HG02588 (cell line): ENCODE measurements around the gene THEM5.

Source experiments
- ATAC-seq: cut with Tn5 transposase; IDR thresholded peaks from one replicate; pipeline ENCODE4 v1.9.1; 2021; ENCODE audit warnings: mild to moderate bottlenecking, moderate library complexity; ENCODE audit not compliant: unreplicated experiment

Gene THEM5

GRCh38 chr1:151841141-151841540 lies 12.4 kb downstream of the THEM5 start:
- ATAC-seq: no peak

- ATAC-seq: no peak
Observed at GRCh38 chr1:151840421-151840820, 13.1 kb downstream of the THEM5 start.

GRCh38 chr1:151839457-151840403 lies 13.8 kb downstream of the THEM5 start, which contains the start of gene C2CD4D:
Gene C2CD4D, minus strand, starts transcription at chr1:151839820. Its CDS starts 831 bp downstream, at chr1:151838989.
- ATAC-seq: peak; percentile 40

GRCh38 chr1:151839082-151839412 lies 14.5 kb downstream of the THEM5 start:
- no peak for ATAC-seq

- peak; percentile 36 for ATAC-seq
Observed at GRCh38 chr1:151838222-151839081, 15.1 kb downstream of the THEM5 start.

- ATAC-seq: no peak
Observed at GRCh38 chr1:151837884-151838221, 15.7 kb downstream of the THEM5 start.

- no peak for ATAC-seq
Observed at GRCh38 chr1:151837197-151837596, 16.3 kb downstream of the THEM5 start.

- ATAC-seq: no peak
Observed at GRCh38 chr1:151835596-151835995, 17.9 kb downstream of the THEM5 start.

GRCh38 chr1:151834239-151834638 lies 19.3 kb downstream of the THEM5 start:
- no peak for ATAC-seq

GRCh38 chr1:151833172-151833900 lies 20.2 kb downstream of the THEM5 start:
- no peak for ATAC-seq

- no peak for ATAC-seq
Observed at GRCh38 chr1:151832318-151832980, 21.1 kb downstream of the THEM5 start.

GRCh38 chr1:151831605-151832004 lies 21.9 kb downstream of the THEM5 start, which contains the start of gene RORC:
Gene RORC, minus strand, starts transcription at chr1:151831802. Its CDS starts 38 bp downstream, at chr1:151831764.
- ATAC-seq: no peak

GRCh38 chr1:151831256-151831591 lies 22.3 kb downstream of the THEM5 start:
- ATAC-seq: no peak

GRCh38 chr1:151830055-151830454 lies 23.5 kb downstream of the THEM5 start:
- ATAC-seq: no peak

GRCh38 chr1:151829352-151830046 lies 24.0 kb downstream of the THEM5 start:
- ATAC-seq: no peak

GRCh38 chr1:151828921-151829320 lies 24.6 kb downstream of the THEM5 start:
- no peak for ATAC-seq

GRCh38 chr1:151827853-151828252 lies 25.7 kb downstream of the THEM5 start:
- ATAC-seq: no peak

GRCh38 chr1:151825751-151826660 lies 27.5 kb downstream of the THEM5 start:
- ATAC-seq: no peak

GRCh38 chr1:151825204-151825603 lies 28.3 kb downstream of the THEM5 start:
- no peak for ATAC-seq
